ENCODE results near the gene SVIL.
A peak's percentile ranks its signal among the peaks of the same experiment; 100 is the strongest.

Gene SVIL

GRCh38 chr10:29535778-29536453, 98.9 kb downstream of the SVIL start:
- Histone ChIP-seq H3K36me3 (ENCODE audit: control insufficient read depth in 2 of 2, insufficient read depth in 2 of 2, low read length in 2 of 2) (peaks cover 14 to 18% of the 10 kb centered on the region in 2 donors), H3K4me3 (ENCODE audit: low read length in 2 of 2) (peak overlapping the region in 1 of 2 donors; percentile 16), H3K9ac (ENCODE audit: low read depth in 1 of 2, low read length in 2 of 2) (peak overlapping the region; percentile 14 to 42), H3K27ac (ENCODE audit: low read depth in 2 of 2, low read length in 2 of 2) (peak overlapping the region; percentile 56 to 80), H3K4me1 (ENCODE audit: control insufficient read depth in 2 of 2, insufficient read depth in 2 of 2, low read length in 2 of 2) (peaks cover 7 to 20% of the 10 kb centered on the region in 2 donors), H3K9me3 (ENCODE audit: control insufficient read depth in 2 of 2, low read length in 2 of 2) (no peaks in the 10 kb centered on the region), H3K27me3 (ENCODE audit: control insufficient read depth in 2 of 2, insufficient read depth in 2 of 2, low read length in 2 of 2) (no peaks in the 10 kb centered on the region)

- peak overlapping the region; percentile 56 to 80 for H3K27ac ChIP-seq (ENCODE audit: low read depth in 2 of 2, low read length in 2 of 2)
- peak overlapping the region in 1 of 2 donors; percentile 26 for H3K4me3 ChIP-seq (ENCODE audit: low read length in 2 of 2)
- H3K27me3 ChIP-seq (ENCODE audit: control insufficient read depth in 2 of 2, insufficient read depth in 2 of 2, low read length in 2 of 2) = no peaks in the 10 kb centered on the region
- H3K4me1 ChIP-seq (ENCODE audit: control insufficient read depth in 2 of 2, insufficient read depth in 2 of 2, low read length in 2 of 2) = peaks cover 7 to 20% of the 10 kb centered on the region in 2 donors
- no peaks in the 10 kb centered on the region for H3K9me3 ChIP-seq (ENCODE audit: control insufficient read depth in 2 of 2, low read length in 2 of 2)
- peaks cover 10 to 19% of the 10 kb centered on the region in 2 donors for H3K36me3 ChIP-seq (ENCODE audit: control insufficient read depth in 2 of 2, insufficient read depth in 2 of 2, low read length in 2 of 2)
- H3K9ac ChIP-seq (ENCODE audit: low read depth in 1 of 2, low read length in 2 of 2) = peak overlapping the region; percentile 36 to 42
Observed at GRCh38 chr10:29535012-29535777, 99.6 kb downstream of the SVIL start.

- H3K27ac ChIP-seq (ENCODE audit: low read depth in 2 of 2, low read length in 2 of 2) = no peak overlapping the region
- peaks cover 7 to 20% of the 10 kb centered on the region in 2 donors for H3K4me1 ChIP-seq (ENCODE audit: control insufficient read depth in 2 of 2, insufficient read depth in 2 of 2, low read length in 2 of 2)
- H3K9ac ChIP-seq (ENCODE audit: low read depth in 1 of 2, low read length in 2 of 2) = no peak overlapping the region
- no peaks in the 10 kb centered on the region for H3K27me3 ChIP-seq (ENCODE audit: control insufficient read depth in 2 of 2, insufficient read depth in 2 of 2, low read length in 2 of 2)
- H3K9me3 ChIP-seq (ENCODE audit: control insufficient read depth in 2 of 2, low read length in 2 of 2) = no peaks in the 10 kb centered on the region
- H3K36me3 ChIP-seq (ENCODE audit: control insufficient read depth in 2 of 2, insufficient read depth in 2 of 2, low read length in 2 of 2) = peaks cover 11 to 21% of the 10 kb centered on the region in 2 donors
- H3K4me3 ChIP-seq (ENCODE audit: low read length in 2 of 2) = no peak overlapping the region
Observed at GRCh38 chr10:29534590-29534989, 100.2 kb downstream of the SVIL start.

- Histone ChIP-seq H3K27ac (ENCODE audit: low read depth in 2 of 2, low read length in 2 of 2) (no peak overlapping the region), H3K9me3 (ENCODE audit: control insufficient read depth in 2 of 2, low read length in 2 of 2) (no peaks in the 10 kb centered on the region), H3K9ac (ENCODE audit: low read depth in 1 of 2, low read length in 2 of 2) (no peak overlapping the region), H3K36me3 (ENCODE audit: control insufficient read depth in 2 of 2, insufficient read depth in 2 of 2, low read length in 2 of 2) (peaks cover 16 to 22% of the 10 kb centered on the region in 2 donors), H3K27me3 (ENCODE audit: control insufficient read depth in 2 of 2, insufficient read depth in 2 of 2, low read length in 2 of 2) (no peaks in the 10 kb centered on the region), H3K4me1 (ENCODE audit: control insufficient read depth in 2 of 2, insufficient read depth in 2 of 2, low read length in 2 of 2) (peaks cover 7 to 20% of the 10 kb centered on the region in 2 donors), H3K4me3 (ENCODE audit: low read length in 2 of 2) (no peak overlapping the region)
Observed at GRCh38 chr10:29533696-29534285, 101.0 kb downstream of the SVIL start.

- H3K27ac ChIP-seq (ENCODE audit: low read depth in 2 of 2, low read length in 2 of 2) = no peak overlapping the region
- H3K4me3 ChIP-seq (ENCODE audit: low read length in 2 of 2) = no peak overlapping the region
- no peaks in the 10 kb centered on the region for H3K27me3 ChIP-seq (ENCODE audit: control insufficient read depth in 2 of 2, insufficient read depth in 2 of 2, low read length in 2 of 2)
- no peak overlapping the region for H3K9ac ChIP-seq (ENCODE audit: low read depth in 1 of 2, low read length in 2 of 2)
- peaks cover 7 to 20% of the 10 kb centered on the region in 2 donors for H3K4me1 ChIP-seq (ENCODE audit: control insufficient read depth in 2 of 2, insufficient read depth in 2 of 2, low read length in 2 of 2)
- no peaks in the 10 kb centered on the region for H3K9me3 ChIP-seq (ENCODE audit: control insufficient read depth in 2 of 2, low read length in 2 of 2)
- peaks cover 19 to 22% of the 10 kb centered on the region in 2 donors for H3K36me3 ChIP-seq (ENCODE audit: control insufficient read depth in 2 of 2, insufficient read depth in 2 of 2, low read length in 2 of 2)
Observed at GRCh38 chr10:29533046-29533445, 101.7 kb downstream of the SVIL start.

GRCh38 chr10:29532256-29532878, 102.4 kb downstream of the SVIL start:
- Histone ChIP-seq H3K27me3 (ENCODE audit: control insufficient read depth in 2 of 2, insufficient read depth in 2 of 2, low read length in 2 of 2) (no peaks in the 10 kb centered on the region), H3K27ac (ENCODE audit: low read depth in 2 of 2, low read length in 2 of 2) (no peak overlapping the region), H3K9me3 (ENCODE audit: control insufficient read depth in 2 of 2, low read length in 2 of 2) (no peaks in the 10 kb centered on the region), H3K4me1 (ENCODE audit: control insufficient read depth in 2 of 2, insufficient read depth in 2 of 2, low read length in 2 of 2) (peaks cover 7 to 20% of the 10 kb centered on the region in 2 donors), H3K36me3 (ENCODE audit: control insufficient read depth in 2 of 2, insufficient read depth in 2 of 2, low read length in 2 of 2) (peaks cover 19 to 22% of the 10 kb centered on the region in 2 donors), H3K4me3 (ENCODE audit: low read length in 2 of 2) (no peak overlapping the region), H3K9ac (ENCODE audit: low read depth in 1 of 2, low read length in 2 of 2) (no peak overlapping the region)

GRCh38 chr10:29530112-29530976, 104.4 kb downstream of the SVIL start:
- Histone ChIP-seq H3K27ac (ENCODE audit: low read depth in 2 of 2, low read length in 2 of 2) (no peak overlapping the region), H3K9me3 (ENCODE audit: control insufficient read depth in 2 of 2, low read length in 2 of 2) (no peaks in the 10 kb centered on the region), H3K4me1 (ENCODE audit: control insufficient read depth in 2 of 2, insufficient read depth in 2 of 2, low read length in 2 of 2) (peaks cover 0 to 5% of the 10 kb centered on the region in 2 donors), H3K4me3 (ENCODE audit: low read length in 2 of 2) (no peak overlapping the region), H3K36me3 (ENCODE audit: control insufficient read depth in 2 of 2, insufficient read depth in 2 of 2, low read length in 2 of 2) (peaks cover 22 to 23% of the 10 kb centered on the region in 2 donors), H3K9ac (ENCODE audit: low read depth in 1 of 2, low read length in 2 of 2) (no peak overlapping the region), H3K27me3 (ENCODE audit: control insufficient read depth in 2 of 2, insufficient read depth in 2 of 2, low read length in 2 of 2) (no peaks in the 10 kb centered on the region)

- H3K36me3 ChIP-seq (ENCODE audit: control insufficient read depth in 2 of 2, insufficient read depth in 2 of 2, low read length in 2 of 2) = peaks cover 22 to 23% of the 10 kb centered on the region in 2 donors
- H3K27ac ChIP-seq (ENCODE audit: low read depth in 2 of 2, low read length in 2 of 2) = no peak overlapping the region
- no peak overlapping the region for H3K9ac ChIP-seq (ENCODE audit: low read depth in 1 of 2, low read length in 2 of 2)
- no peak overlapping the region for H3K4me3 ChIP-seq (ENCODE audit: low read length in 2 of 2)
- H3K27me3 ChIP-seq (ENCODE audit: control insufficient read depth in 2 of 2, insufficient read depth in 2 of 2, low read length in 2 of 2) = no peaks in the 10 kb centered on the region
- peaks cover 0 to 12% of the 10 kb centered on the region in 2 donors for H3K4me1 ChIP-seq (ENCODE audit: control insufficient read depth in 2 of 2, insufficient read depth in 2 of 2, low read length in 2 of 2)
- no peaks in the 10 kb centered on the region for H3K9me3 ChIP-seq (ENCODE audit: control insufficient read depth in 2 of 2, low read length in 2 of 2)
Observed at GRCh38 chr10:29529146-29529545, 105.6 kb downstream of the SVIL start.

- Histone ChIP-seq H3K27me3 (ENCODE audit: control insufficient read depth in 2 of 2, insufficient read depth in 2 of 2, low read length in 2 of 2) (no peaks in the 10 kb centered on the region), H3K36me3 (ENCODE audit: control insufficient read depth in 2 of 2, insufficient read depth in 2 of 2, low read length in 2 of 2) (peaks cover 28 to 31% of the 10 kb centered on the region in 2 donors), H3K9ac (ENCODE audit: low read depth in 1 of 2, low read length in 2 of 2) (no peak overlapping the region), H3K9me3 (ENCODE audit: control insufficient read depth in 2 of 2, low read length in 2 of 2) (no peaks in the 10 kb centered on the region), H3K27ac (ENCODE audit: low read depth in 2 of 2, low read length in 2 of 2) (no peak overlapping the region), H3K4me3 (ENCODE audit: low read length in 2 of 2) (no peak overlapping the region), H3K4me1 (ENCODE audit: control insufficient read depth in 2 of 2, insufficient read depth in 2 of 2, low read length in 2 of 2) (peaks cover 6 to 11% of the 10 kb centered on the region in 2 donors)
Observed at GRCh38 chr10:29525762-29526161, 109.0 kb downstream of the SVIL start.
